Stimulated activated CD8-positive, alpha-beta memory T cell treated with anti-CD3 and anti-CD28 coated beads, Interleukin-12 subunit alpha, Interleukin-12 subunit beta, amount 100 ng/mL, for 24 hours (primary cell): ENCODE data around the gene SNX7.

Source experiments
- DNase-seq: peaks from one replicate; pipeline ENCODE4 v3.0.0-alpha.2; 2020; ENCODE audit errors: extremely low read depth

SNX7 gene

GRCh38 chr1:98661544-98662355, at the start of gene SNX7:
Gene SNX7, plus strand, starts transcription at chr1:98661721. Its CDS starts 11 bp downstream, at chr1:98661732.
- DNase-seq, result no peak

GRCh38 chr1:98637316-98637715, 24.2 kb upstream of the SNX7 start:
- DNase-seq, result no peak

- no peak for DNase-seq
Measured at GRCh38 chr1:98638185-98638584, 23.3 kb upstream of the SNX7 start.

GRCh38 chr1:98644510-98644909, 17.0 kb upstream of the SNX7 start:
- no peak for DNase-seq

- DNase-seq, result no peak
Measured at GRCh38 chr1:98651116-98651632, 10.3 kb upstream of the SNX7 start.

GRCh38 chr1:98653123-98653522, 8.4 kb upstream of the SNX7 start:
- DNase-seq, result no peak

GRCh38 chr1:98659879-98660278, 1.6 kb upstream of the SNX7 start:
- DNase-seq, result no peak

- DNase-seq, result no peak
Measured at GRCh38 chr1:98660940-98661543, 479 bp upstream of the SNX7 start.

- no peak for DNase-seq
Measured at GRCh38 chr1:98662356-98662670, 792 bp downstream of the SNX7 start.

GRCh38 chr1:98668733-98669132, 7.2 kb downstream of the SNX7 start:
- no peak for DNase-seq

GRCh38 chr1:98669355-98670296, 8.1 kb downstream of the SNX7 start:
- no peak for DNase-seq

- DNase-seq, result no peak
Measured at GRCh38 chr1:98672189-98672588, 10.7 kb downstream of the SNX7 start.

- DNase-seq, result no peak
Measured at GRCh38 chr1:98674075-98674781, 12.7 kb downstream of the SNX7 start.

- DNase-seq, result no peak
Measured at GRCh38 chr1:98675282-98675681, 13.8 kb downstream of the SNX7 start.

- DNase-seq, result no peak
Measured at GRCh38 chr1:98677288-98677687, 15.8 kb downstream of the SNX7 start.

GRCh38 chr1:98681812-98682211, 20.3 kb downstream of the SNX7 start:
- no peak for DNase-seq

- DNase-seq, result no peak
Measured at GRCh38 chr1:98688110-98688739, 26.7 kb downstream of the SNX7 start.

- no peak for DNase-seq
Measured at GRCh38 chr1:98690576-98690975, 29.1 kb downstream of the SNX7 start.

- no peak for DNase-seq
Measured at GRCh38 chr1:98692482-98692881, 31.0 kb downstream of the SNX7 start.

GRCh38 chr1:98693385-98693784, 31.9 kb downstream of the SNX7 start:
- no peak for DNase-seq

GRCh38 chr1:98696077-98696476, 34.6 kb downstream of the SNX7 start:
- DNase-seq, result no peak
